ENCODE measurements around the gene CHCHD6. TPM values are rescaled to one million over a fixed set of nuclear protein-coding genes. Genes with fewer than 3 reads are reported as not detected.
A peak's percentile ranks its signal among the peaks of the same experiment; 100 is the strongest.

Gene CHCHD6
- total and polyA plus RNA-seq, 2 donors (not counting 3 experiments of a cell fraction or from before 2014, with no cell fraction given), result 8.4 to 10.1 TPM

DNA sequence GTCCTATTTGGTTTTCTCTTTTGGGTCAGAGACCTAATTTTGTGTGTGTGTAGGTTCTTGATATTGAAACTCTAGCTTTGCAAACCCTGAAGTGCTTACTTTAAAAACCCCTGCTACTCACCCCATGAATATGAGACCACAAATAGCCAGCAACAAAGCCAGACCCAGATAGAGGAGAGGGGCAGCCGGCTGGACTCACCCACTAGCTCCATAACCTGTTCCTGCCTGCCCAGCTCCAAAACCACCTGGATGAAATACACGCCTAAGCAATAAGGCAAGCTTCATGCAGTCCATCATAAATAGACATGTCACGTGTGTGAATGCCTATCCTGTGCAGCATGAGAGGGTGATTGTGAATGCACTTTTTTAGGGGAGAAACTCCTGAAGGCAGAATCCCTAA is 45.5 kb upstream of the CHCHD6 start:
- no TSS peak for BruUV-seq (replicated peaks)

DNA sequence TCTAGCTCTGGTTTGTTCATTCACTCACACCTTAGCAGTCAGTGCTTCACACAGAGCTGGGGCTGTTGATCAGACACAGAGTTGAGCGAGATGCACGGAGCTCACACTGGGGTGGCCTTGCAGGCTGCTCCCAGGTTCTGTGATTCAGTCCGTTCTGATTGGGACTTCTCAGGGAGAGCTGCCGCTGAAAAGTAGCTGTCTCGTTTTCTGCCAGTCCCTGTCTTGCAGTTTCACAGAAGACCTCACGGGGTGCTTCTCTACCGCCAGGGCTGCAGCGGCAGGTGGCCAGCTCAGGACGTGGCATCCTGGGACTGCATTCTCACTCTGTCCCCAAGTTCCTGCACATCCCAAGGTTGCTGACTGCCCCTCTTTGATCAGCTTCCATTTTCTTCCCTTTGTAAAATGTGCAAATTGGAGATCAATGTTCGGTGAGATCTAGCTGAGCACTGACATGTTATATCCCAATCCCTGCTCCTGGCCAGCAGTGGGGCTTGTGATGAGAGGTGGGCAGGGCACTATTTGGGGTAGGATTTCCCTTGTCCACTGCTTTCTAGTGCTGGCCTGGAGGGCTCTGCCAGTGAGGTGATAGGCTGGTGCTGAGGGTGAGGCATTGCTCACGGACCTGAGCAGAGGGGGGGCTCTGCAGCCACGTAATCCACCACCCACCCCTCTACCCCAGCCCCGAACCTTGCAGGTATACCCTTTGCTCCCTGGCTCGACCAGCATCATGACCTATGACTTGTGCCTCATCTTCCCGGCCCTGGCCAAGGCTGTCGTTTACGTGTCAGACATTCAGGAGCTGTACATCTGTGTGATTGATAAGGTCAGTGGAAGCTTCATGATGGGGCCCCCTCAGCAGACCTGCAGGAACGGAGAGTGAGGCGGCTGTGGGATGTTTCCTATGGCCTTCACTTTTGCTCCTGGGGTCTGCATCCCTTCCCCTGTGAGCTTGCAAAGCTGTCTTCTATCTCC is 43.8 kb upstream of the CHCHD6 start:
- H3K4me2 ChIP-seq (ENCODE audit: insufficient read depth, low read length), result no peak overlapping the region
- H3K4me3 ChIP-seq (replicated peaks in 1 of 3; ENCODE audit: insufficient read depth in 1 of 3, low read depth in 1 of 3, low read length in 3 of 3), result no peak overlapping the region
- H3K4me1 ChIP-seq (ENCODE audit: control insufficient read depth, extremely low read depth, insufficient read depth, low read length), result peaks cover 2% of the 10 kb centered on the region
- FAIRE-seq, result no peak
- dilution Hi-C loops (cut with MboI; ENCODE audit: extremely low pct_ligation_motif_present, low sequenced_read_pairs) (no loop called here), intact Hi-C loops (cut with micrococcal nuclease) (no loop called here)
- DNase-seq (ENCODE audit: low read depth, low spot score), result no peak
- H3K9me3 ChIP-seq (replicated peaks; ENCODE audit: control insufficient read depth, insufficient read depth, low read length), result no peaks in the 10 kb centered on the region
- TF ChIP-seq GATA2 (IDR thresholded peaks at IDR 0.05; ENCODE audit: insufficient read depth, insufficient read length, low read depth, low read length), result no peak
- TF ChIP-seq, protein P1, sequence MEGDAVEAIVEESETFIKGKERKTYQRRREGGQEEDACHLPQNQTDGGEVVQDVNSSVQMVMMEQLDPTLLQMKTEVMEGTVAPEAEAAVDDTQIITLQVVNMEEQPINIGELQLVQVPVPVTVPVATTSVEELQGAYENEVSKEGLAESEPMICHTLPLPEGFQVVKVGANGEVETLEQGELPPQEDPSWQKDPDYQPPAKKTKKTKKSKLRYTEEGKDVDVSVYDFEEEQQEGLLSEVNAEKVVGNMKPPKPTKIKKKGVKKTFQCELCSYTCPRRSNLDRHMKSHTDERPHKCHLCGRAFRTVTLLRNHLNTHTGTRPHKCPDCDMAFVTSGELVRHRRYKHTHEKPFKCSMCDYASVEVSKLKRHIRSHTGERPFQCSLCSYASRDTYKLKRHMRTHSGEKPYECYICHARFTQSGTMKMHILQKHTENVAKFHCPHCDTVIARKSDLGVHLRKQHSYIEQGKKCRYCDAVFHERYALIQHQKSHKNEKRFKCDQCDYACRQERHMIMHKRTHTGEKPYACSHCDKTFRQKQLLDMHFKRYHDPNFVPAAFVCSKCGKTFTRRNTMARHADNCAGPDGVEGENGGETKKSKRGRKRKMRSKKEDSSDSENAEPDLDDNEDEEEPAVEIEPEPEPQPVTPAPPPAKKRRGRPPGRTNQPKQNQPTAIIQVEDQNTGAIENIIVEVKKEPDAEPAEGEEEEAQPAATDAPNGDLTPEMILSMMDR (IDR thresholded peaks at IDR 0.05; ENCODE audit: extremely low read depth in 1 of 2, insufficient read depth in 1 of 2, low read depth in 1 of 2, low read length in 2 of 2), result peak in 1 of 2 donors; percentile 10
- BruUV-seq (replicated peaks), result no TSS peak
- ChIA-PET CTCF (interaction anchor here (1.1 to 2.0 kb wide), 6 partner anchors 11 to 887 kb away, joined by 3 to 7 read pairs (median 4); no protein-coding TSS in a partner anchor), POLR2A (no interaction called here)
- no peaks in the 10 kb centered on the region for H3K9me1 ChIP-seq (replicated peaks; ENCODE audit: control insufficient read depth, extremely low read depth, insufficient read depth, low read length)
- H3K79me2 ChIP-seq (ENCODE audit: control insufficient read depth, insufficient read depth, low read length), result no peaks in the 10 kb centered on the region
- H2AFZ ChIP-seq (ENCODE audit: low read depth, low read length), result no peak overlapping the region
- H3K27me3 ChIP-seq (ENCODE audit: control insufficient read depth in 2 of 2, insufficient read depth in 2 of 2, low read length in 2 of 2), result peaks cover 15% of the 10 kb centered on the region in 2 experiments
- no peak overlapping the region for H3K9ac ChIP-seq (replicated peaks; ENCODE audit: extremely low read depth, insufficient read depth, low read length)
- no peaks in the 10 kb centered on the region for H3K36me3 ChIP-seq (ENCODE audit: control insufficient read depth in 2 of 2, extremely low read depth in 1 of 2, insufficient read depth in 2 of 2, low read length in 2 of 2)
- H4K20me1 ChIP-seq (replicated peaks; ENCODE audit: control insufficient read depth, extremely low read depth, insufficient read depth, low read length), result no peaks in the 10 kb centered on the region
- no peak overlapping the region for H3K27ac ChIP-seq (ENCODE audit: insufficient read depth, low read depth, low read length)

More for the DNA sequence above, 45.5 kb upstream of the CHCHD6 start:
- TF ChIP-seq JUN (IDR thresholded peaks at IDR 0.05; ENCODE audit: borderline replicate concordance, insufficient read depth, insufficient read length, low read depth) (no peak), POLR2A (IDR thresholded peaks at IDR 0.05; ENCODE audit: low read depth, low read length) (no peak), MAX (IDR thresholded peaks at IDR 0.05; ENCODE audit: insufficient read depth, insufficient read length) (no peak), FOS (IDR thresholded peaks at IDR 0.05; ENCODE audit: borderline replicate concordance, insufficient read depth, low read length) (no peak), GATA2 (IDR thresholded peaks at IDR 0.05; ENCODE audit: insufficient read depth, insufficient read length, low read depth, low read length) (no peak), MYC (IDR thresholded peaks at IDR 0.05; ENCODE audit: low read depth, low read length) (no peak)
- H2AFZ ChIP-seq (ENCODE audit: low read depth, low read length), result no peak overlapping the region
- peaks cover 13 to 15% of the 10 kb centered on the region in 2 experiments for H3K27me3 ChIP-seq (ENCODE audit: control insufficient read depth in 2 of 2, insufficient read depth in 2 of 2, low read length in 2 of 2)
- intact Hi-C loops (cut with micrococcal nuclease) (no loop called here), dilution Hi-C loops (cut with MboI; ENCODE audit: extremely low pct_ligation_motif_present, low sequenced_read_pairs) (no loop called here)
- no peak overlapping the region for H3K4me2 ChIP-seq (ENCODE audit: insufficient read depth, low read length)
- no peak for DNase-seq (ENCODE audit: low read depth, low spot score)
- no peak overlapping the region for H3K27ac ChIP-seq (ENCODE audit: insufficient read depth, low read depth, low read length)
- CTCF ChIA-PET, result interaction anchor here (1.0 kb wide), 1 partner anchor 19 kb away, joined by 3 read pairs; no protein-coding TSS in a partner anchor
- no peaks in the 10 kb centered on the region for H3K36me3 ChIP-seq (ENCODE audit: control insufficient read depth in 2 of 2, extremely low read depth in 1 of 2, insufficient read depth in 2 of 2, low read length in 2 of 2)
- no peaks in the 10 kb centered on the region for H4K20me1 ChIP-seq (replicated peaks; ENCODE audit: control insufficient read depth, extremely low read depth, insufficient read depth, low read length)
- no peaks in the 10 kb centered on the region for H3K79me2 ChIP-seq (ENCODE audit: control insufficient read depth, insufficient read depth, low read length)
- no peaks in the 10 kb centered on the region for H3K9me3 ChIP-seq (replicated peaks; ENCODE audit: control insufficient read depth, insufficient read depth, low read length)
- FAIRE-seq, result no peak
- POLR2A ChIA-PET, result no interaction called here
- no peak overlapping the region for H3K4me3 ChIP-seq (replicated peaks in 1 of 3; ENCODE audit: insufficient read depth in 1 of 3, low read depth in 1 of 3, low read length in 3 of 3)
- peaks cover 8% of the 10 kb centered on the region for H3K4me1 ChIP-seq (ENCODE audit: control insufficient read depth, extremely low read depth, insufficient read depth, low read length)
- no peak overlapping the region for H3K9ac ChIP-seq (replicated peaks; ENCODE audit: extremely low read depth, insufficient read depth, low read length)
- no peaks in the 10 kb centered on the region for H3K9me1 ChIP-seq (replicated peaks; ENCODE audit: control insufficient read depth, extremely low read depth, insufficient read depth, low read length)

Measured in endothelial cell of umbilical vein (primary cell).